Measurements from ENCODE around the gene TUBGCP3.
"Not testable (repeated sequence)": the region's sequence is repeated elsewhere in the genome, so short reads cannot be mapped to it uniquely, and the experiment has no call there.

The TUBGCP3 gene

GRCh38 chr13:112587764-112588489 lies at the start of gene TUBGCP3:
TSS of gene TUBGCP3 (minus strand) at chr13:112588153. CDS start at chr13:112587980, 173 bp downstream.
- in situ Hi-C loops (cut with HindIII; ENCODE audit: low sequenced_read_pairs), result no loop called here

DNA sequence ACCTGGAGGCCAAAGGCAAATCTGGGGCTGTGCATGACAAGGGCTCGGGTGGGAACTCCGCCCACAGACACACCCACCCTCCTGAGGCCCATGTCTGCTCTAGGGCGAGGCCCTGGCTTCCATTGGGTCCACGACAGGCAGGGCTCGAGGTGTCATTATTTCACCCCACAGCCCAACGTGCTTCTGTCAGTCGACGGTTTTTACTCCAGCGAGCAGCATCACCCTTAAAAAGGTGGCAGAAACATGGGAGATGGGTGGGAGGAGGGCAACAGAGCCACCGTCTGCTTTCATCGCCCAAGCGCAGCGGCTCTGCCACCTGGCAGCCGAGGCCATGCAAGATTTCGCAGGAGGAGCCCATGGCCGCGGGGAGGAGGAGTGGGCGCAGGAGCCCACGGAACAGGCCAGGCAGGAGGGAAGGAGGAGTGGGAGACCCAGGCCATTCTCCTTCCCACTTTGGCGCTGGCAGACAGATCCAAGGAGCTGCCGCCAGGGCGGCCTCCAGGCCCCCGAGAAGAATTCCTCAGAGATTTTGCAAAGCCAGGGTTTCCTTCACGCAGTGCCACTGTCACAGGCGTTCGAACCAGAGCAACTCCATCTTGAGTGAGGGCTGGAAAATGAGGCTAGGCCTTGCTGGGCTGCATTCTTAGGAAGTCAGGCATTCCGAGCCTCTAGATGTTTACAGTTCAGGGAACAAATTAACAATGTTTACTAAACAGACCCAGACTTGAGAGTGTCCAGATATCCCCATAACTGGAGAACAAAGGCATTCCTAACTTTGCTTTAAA lies 49.3 kb upstream of the TUBGCP3 start:
- in situ Hi-C loops (cut with HindIII; ENCODE audit: low sequenced_read_pairs), result no loop called here

- in situ Hi-C loops (cut with HindIII; ENCODE audit: low sequenced_read_pairs), result no loop called here
These were observed 48.5 kb upstream of the TUBGCP3 start for GRCh38 chr13:112636401-112636975.

- in situ Hi-C loops (cut with HindIII; ENCODE audit: low sequenced_read_pairs), result no loop called here
These were observed 47.4 kb upstream of the TUBGCP3 start for GRCh38 chr13:112635323-112635722.

DNA sequence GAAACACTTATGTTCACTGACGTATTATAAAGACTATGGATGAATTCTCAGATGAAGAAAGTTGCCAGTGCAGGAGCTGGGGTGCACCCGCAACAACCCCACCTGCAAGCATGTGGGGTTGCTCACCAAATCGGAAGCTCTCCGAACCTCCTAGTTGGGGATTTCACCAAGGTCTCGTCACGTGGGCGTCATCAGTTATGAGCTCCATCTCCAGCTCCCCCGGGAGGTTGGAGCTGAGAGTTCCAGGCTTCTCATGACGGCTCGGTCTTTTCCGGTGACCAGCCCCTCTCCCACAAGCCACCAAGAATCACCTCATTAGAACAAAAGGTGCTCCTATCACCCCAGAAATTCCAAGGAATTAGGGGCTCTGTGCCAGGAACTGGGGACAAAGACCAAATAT lies 46.1 kb upstream of the TUBGCP3 start:
- in situ Hi-C loops (cut with HindIII; ENCODE audit: low sequenced_read_pairs), result no loop called here

DNA sequence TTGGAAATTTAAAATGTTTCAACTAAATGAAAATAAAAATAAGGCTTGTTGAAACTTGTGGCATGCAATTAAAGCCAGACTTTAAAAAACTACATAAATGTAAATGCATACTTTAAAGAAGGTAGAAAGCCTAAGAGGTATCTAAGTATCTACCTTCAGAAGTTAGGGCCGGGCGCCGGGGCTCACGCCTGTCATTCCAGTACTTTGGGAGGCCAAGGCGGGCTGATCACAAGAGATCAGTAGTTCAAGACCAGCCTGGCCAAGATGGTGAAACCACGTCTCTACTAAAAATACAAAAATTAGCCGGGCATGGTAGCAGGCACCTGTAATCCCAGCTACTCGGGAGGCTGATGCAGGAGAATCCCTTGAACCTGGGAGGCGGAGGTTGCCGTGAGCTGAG lies 42.3 kb upstream of the TUBGCP3 start:
- in situ Hi-C loops (cut with HindIII; ENCODE audit: low sequenced_read_pairs), result not testable (repeated sequence)

DNA sequence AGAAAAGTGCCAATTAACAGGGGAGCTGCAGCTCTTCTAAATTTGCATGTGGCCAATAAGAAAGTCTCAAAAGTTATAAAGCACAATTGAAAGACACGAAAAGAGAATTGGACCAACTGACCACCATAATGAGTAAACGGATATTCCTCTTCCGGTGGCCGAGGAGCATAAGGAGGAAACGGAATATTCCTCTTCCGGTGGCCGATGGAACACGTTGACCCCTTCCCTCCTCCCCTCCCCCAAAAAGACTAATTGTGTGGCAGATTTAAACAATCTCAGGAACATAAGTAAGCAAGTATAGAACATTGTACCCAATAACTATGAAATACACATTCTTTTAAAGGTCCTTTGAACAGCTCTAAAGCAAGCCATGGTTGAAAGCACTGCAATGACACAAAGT lies 41.2 kb upstream of the TUBGCP3 start:
- in situ Hi-C loops (cut with HindIII; ENCODE audit: low sequenced_read_pairs), result no loop called here

DNA sequence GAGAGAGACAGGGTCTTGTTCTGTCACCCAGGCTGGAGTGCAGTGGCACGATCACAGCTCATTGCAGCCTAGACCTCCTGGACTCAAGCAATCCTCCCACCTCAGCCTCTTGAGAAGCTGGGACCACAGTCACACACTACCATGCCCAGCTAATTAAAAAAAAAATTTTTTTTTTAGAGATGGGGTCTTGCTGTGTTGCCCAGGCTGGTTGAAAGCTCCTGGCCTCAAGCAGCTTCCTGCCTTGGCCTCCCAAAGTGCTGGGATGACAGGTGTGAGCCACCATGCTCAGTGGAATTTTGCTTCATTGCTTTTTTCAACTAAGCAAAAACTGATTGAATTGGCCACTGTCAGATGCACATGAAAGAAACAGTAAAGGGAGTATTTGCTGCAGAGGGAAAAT lies 39.7 kb upstream of the TUBGCP3 start:
- in situ Hi-C loops (cut with HindIII; ENCODE audit: low sequenced_read_pairs), result not testable (repeated sequence)

GRCh38 chr13:112627161-112627560 lies 39.2 kb upstream of the TUBGCP3 start:
- in situ Hi-C loops (cut with HindIII; ENCODE audit: low sequenced_read_pairs), result no loop called here

- in situ Hi-C loops (cut with HindIII; ENCODE audit: low sequenced_read_pairs), result no loop called here
These were observed 38.8 kb upstream of the TUBGCP3 start for GRCh38 chr13:112626761-112627160.

DNA sequence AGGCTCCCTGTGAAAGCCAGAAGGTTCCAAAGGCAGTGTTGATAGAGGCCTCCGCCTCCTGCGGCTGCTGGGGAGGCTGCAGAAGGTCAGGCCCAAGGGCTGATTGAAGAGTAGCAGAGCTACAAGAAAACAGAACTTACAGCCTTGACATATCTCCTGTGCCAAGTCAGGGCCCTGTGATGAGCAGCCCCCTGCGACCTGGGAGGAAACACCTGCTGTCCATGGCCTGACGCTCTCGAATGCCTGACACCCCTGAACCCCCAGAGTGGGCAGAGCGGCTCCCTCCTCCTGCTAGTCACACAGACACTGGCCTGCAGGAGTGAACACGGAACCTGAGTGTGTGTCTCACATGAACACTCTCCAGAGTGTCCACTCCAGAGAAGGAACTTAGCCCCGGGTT lies 38.2 kb upstream of the TUBGCP3 start:
- in situ Hi-C loops (cut with HindIII; ENCODE audit: low sequenced_read_pairs), result no loop called here

DNA sequence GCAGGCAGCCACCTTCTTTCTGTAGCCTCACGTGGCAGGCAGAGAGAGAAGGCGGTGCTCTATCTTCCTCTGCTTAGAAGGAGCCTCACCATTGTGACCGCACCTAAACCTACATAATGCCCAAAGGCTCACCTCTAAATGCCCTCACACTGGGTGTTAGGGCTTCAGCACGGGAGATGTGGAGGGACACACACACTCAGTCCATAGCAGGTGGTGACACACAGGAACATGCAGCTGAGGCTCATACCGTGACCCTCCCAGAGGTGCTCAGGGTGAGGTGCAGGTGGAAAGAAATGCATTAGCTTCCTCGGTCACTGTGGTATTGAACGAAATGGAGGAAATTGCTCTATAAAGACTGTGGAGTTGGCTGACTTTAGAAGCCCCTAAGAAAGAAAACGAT lies 37.7 kb upstream of the TUBGCP3 start:
- in situ Hi-C loops (cut with HindIII; ENCODE audit: low sequenced_read_pairs), result no loop called here

DNA sequence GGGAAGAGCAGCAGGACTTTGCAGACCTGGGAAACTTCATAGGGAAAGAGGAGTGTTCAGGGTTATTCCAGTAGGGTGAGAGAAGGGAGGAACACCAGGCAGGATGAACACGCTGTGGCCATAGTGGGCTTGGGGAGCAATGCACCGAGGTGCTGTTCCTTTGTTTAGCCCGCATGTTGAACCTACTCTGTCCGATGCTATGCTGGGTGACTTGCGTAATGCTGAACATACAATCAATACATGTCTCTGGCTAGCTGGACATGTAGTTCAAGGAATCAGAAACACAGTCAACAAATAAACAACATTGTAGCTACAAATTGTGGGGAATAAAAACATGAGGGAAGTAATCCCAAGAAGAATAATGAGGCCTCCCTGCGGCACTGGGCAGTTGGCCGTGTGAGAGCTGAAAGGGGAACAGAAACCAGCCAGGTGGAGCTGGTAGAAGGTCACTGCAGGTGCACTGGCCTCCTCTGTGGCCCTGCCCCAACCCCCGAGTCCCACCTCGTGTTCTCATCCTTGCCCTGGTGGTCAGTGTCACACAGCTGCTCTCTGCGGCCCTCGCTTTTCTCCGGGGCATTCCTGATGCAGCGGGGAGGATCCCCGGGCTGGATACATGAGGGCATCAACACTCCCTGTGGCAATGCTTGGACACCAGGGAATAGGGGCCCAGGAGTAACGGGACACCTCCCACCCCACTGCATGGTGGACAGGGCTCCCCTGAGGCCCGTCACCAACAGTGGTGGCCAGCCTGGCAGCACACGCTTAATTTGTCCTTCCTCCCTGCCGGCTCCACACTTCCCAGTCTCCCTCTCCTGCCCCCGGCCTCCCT lies 36.9 kb upstream of the TUBGCP3 start:
- in situ Hi-C loops (cut with HindIII; ENCODE audit: low sequenced_read_pairs), result no loop called here

- in situ Hi-C loops (cut with HindIII; ENCODE audit: low sequenced_read_pairs), result no loop called here
These were observed 36.1 kb upstream of the TUBGCP3 start for GRCh38 chr13:112624040-112624439.

DNA sequence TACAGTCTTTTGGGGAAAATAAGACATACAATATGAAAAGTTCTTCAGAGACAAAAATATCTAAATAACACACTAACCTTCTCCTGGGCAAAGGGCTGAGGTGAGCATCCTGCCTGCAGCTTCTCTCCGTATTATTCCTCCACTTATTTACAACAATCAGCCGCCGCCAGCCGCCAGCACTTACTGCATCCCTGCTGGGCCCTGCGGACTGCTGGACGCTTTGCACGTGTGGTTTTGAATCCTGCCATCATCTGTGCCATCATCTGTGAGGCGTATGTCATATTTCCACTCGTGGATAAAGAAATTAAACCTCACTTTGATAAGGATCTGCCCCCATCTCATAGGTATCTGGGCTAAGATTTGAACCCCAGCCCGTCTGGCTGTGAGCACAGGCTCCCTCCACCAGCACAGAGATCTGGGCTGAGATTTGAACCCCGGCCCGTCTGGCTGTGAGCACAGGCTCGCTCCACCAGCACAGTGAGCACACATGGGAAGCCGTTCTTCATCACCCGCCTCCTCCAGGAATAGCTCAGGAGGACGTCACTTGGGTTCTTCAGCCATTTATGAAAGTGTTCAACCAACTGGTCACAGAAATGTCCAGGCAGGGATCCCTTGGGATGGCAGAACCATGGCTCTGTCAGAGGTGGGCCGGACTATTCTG lies 35.2 kb upstream of the TUBGCP3 start:
- in situ Hi-C loops (cut with HindIII; ENCODE audit: low sequenced_read_pairs), result no loop called here

DNA sequence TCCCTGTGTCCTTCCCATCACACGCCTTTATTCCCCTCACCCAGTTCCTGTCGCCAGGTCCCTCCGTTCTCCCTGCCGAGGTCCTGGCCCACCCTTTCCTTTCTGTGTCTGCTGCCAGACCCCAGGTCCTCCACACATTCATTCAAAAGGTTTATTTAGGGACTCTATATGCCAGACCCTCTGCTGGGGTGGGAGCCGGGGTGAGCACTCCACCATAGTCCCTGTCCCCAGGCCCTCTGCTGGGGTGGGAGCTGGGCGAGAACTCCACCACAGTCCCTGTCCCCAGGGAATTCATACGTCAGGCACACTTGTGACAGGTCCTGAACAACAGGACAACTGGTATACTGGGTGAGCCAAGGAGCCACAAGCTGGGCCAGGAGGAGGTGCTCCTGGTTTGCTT lies 34.4 kb upstream of the TUBGCP3 start:
- in situ Hi-C loops (cut with HindIII; ENCODE audit: low sequenced_read_pairs), result no loop called here

GRCh38 chr13:112619730-112620631 lies 32.0 kb upstream of the TUBGCP3 start:
- in situ Hi-C loops (cut with HindIII; ENCODE audit: low sequenced_read_pairs), result no loop called here

- in situ Hi-C loops (cut with HindIII; ENCODE audit: low sequenced_read_pairs), result no loop called here
These were observed 30.5 kb upstream of the TUBGCP3 start for GRCh38 chr13:112618501-112618900.

- in situ Hi-C loops (cut with HindIII; ENCODE audit: low sequenced_read_pairs), result no loop called here
These were observed 29.9 kb upstream of the TUBGCP3 start for GRCh38 chr13:112617754-112618375.
